Measurements from ENCODE around the gene PLPPR1.

The PLPPR1 gene

GRCh38 chr9:101235105-101235866 is 206.8 kb downstream of the PLPPR1 start:
- Histone ChIP-seq H3K27ac (no peak overlapping the region), H3K9me3 (replicated peaks in 1 of 11) (peaks cover 0 to 7% (median 0%) of the 10 kb centered on the region in 11 experiments; a peak in 3 of 22 replicates), H4K20me1 (no peaks in the 10 kb centered on the region), H3K27me3 (no peaks in the 10 kb centered on the region), H3K4me1 (peaks cover 0 to 3% (median 0%) of the 10 kb centered on the region in 10 experiments; a peak in 4 of 20 replicates), H3K4me3 (no peak overlapping the region), H3K36me3 (no peaks in the 10 kb centered on the region), H3K4me2 (no peak overlapping the region), H3K9ac (no peak overlapping the region)
- TF ChIP-seq Cebpa-rat (IDR thresholded peaks at IDR 0.05): no peak

DNA sequence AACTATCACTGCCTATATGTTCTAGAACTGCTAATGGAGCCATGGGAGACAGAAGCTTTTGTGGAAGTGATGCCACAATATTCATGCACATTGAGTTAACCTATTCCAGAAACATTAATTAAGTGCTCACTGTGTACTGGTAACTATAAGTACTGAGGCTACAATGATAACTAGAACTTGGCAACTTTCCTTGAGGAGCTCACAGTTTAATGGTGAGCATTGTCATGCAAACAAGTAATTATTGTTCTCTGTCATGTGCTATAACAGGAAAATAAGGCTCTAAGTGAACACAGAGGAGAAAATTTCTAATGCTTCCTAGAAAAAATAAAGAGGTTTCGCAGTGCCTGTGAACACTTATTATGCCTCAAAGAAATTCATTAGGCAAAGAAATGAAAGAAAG is 214.1 kb downstream of the PLPPR1 start:
- Histone ChIP-seq H3K4me3 (no peak overlapping the region), H3K4me2 (no peak overlapping the region), H3K36me3 (no peaks in the 10 kb centered on the region), H3K27ac (no peak overlapping the region), H3K4me1 (no peaks in the 10 kb centered on the region), H3K9ac (no peak overlapping the region), H3K9me3 (replicated peaks in 1 of 11) (peaks cover 0 to 7% (median 0%) of the 10 kb centered on the region in 11 experiments; a peak in 3 of 22 replicates), H4K20me1 (no peaks in the 10 kb centered on the region), H3K27me3 (no peaks in the 10 kb centered on the region)
- no peak for TF ChIP-seq Cebpa-rat (IDR thresholded peaks at IDR 0.05)

DNA sequence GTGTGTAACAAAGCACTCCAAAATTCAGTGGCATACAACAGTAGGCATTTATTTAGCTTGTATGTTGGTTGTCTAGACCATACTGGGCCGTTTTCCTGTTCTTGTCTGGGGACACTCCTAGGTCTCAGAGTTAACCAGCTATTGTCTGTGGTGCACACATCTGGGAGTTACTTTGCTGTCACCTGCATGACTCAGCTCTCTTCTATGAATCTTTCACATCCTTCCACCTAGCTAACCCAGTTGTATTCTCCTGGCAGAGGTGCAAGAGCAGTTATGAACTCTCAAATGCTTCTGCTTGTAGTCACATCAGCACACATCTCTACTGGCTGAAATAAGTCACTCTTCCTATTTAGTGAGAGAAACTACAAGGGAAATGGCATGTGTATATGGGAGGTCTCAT is 218.2 kb downstream of the PLPPR1 start:
- TF ChIP-seq Cebpa-rat (IDR thresholded peaks at IDR 0.05): no peak
- no peak overlapping the region for H3K4me2 ChIP-seq
- no peaks in the 10 kb centered on the region for H3K36me3 ChIP-seq
- H3K27me3 ChIP-seq: no peaks in the 10 kb centered on the region
- H3K4me1 ChIP-seq: no peaks in the 10 kb centered on the region
- H3K4me3 ChIP-seq: no peak overlapping the region
- H3K9ac ChIP-seq: no peak overlapping the region
- H4K20me1 ChIP-seq: no peaks in the 10 kb centered on the region
- no peaks in the 10 kb centered on the region for H3K9me3 ChIP-seq (replicated peaks in 1 of 11)
- H3K27ac ChIP-seq: no peak overlapping the region

DNA sequence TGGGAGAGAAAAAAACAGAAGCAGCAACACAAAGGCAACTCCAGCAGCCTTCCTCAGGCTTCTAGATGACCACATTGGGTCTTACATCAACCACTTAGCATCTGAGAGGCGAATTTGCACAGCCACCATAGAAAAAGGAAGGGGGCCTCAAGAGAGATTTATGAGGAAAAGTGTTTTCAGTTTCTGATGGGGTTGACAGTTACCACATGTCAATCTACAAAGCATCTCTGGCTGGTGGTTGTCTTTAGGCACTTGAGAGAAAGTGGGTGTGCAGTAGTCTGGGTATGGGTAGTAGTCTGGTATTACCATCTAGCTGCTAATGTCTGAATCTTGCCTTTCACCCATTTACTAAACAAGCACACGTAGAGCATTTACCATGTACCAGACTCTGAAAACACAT is 218.8 kb downstream of the PLPPR1 start:
- H3K9me3 ChIP-seq (replicated peaks in 1 of 11): no peaks in the 10 kb centered on the region
- H3K4me3 ChIP-seq: no peak overlapping the region
- H3K9ac ChIP-seq: no peak overlapping the region
- no peaks in the 10 kb centered on the region for H3K27me3 ChIP-seq
- no peak overlapping the region for H3K4me2 ChIP-seq
- TF ChIP-seq Cebpa-rat (IDR thresholded peaks at IDR 0.05): no peak
- no peak overlapping the region for H3K27ac ChIP-seq
- H3K4me1 ChIP-seq: no peaks in the 10 kb centered on the region
- H3K36me3 ChIP-seq: no peaks in the 10 kb centered on the region
- H4K20me1 ChIP-seq: no peaks in the 10 kb centered on the region

GRCh38 chr9:101254733-101255433 is 226.4 kb downstream of the PLPPR1 start:
- Histone ChIP-seq H3K4me1 (no peaks in the 10 kb centered on the region), H3K36me3 (no peaks in the 10 kb centered on the region), H3K9ac (no peak overlapping the region), H3K27me3 (no peaks in the 10 kb centered on the region), H4K20me1 (no peaks in the 10 kb centered on the region), H3K9me3 (replicated peaks in 1 of 11) (no peaks in the 10 kb centered on the region), H3K27ac (no peak overlapping the region), H3K4me3 (no peak overlapping the region), H3K4me2 (no peak overlapping the region)
- no peak for TF ChIP-seq Cebpa-rat (IDR thresholded peaks at IDR 0.05)

DNA sequence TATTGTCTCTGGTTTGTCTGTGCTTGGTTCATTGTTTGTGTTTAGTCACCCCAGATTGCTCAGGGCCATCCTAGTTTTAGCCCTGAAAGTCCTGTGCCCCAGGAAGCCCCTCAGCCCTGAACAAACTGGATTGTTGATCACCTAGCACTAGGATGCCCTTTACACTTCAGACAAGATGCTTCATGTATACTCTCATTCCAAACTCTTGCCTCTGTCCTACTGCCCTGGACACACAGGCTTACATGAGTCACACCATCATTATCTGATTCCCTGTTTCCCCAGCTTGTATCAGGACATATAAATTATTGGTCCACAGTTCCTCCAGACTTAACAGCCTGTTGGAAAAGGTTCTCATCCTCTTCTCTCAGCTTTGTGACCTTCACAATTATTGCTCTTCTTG is 236.2 kb downstream of the PLPPR1 start:
- no peaks in the 10 kb centered on the region for H3K27me3 ChIP-seq
- H3K9me3 ChIP-seq (replicated peaks in 1 of 11): no peaks in the 10 kb centered on the region
- peaks cover 8 to 14% (median 12%) of the 10 kb centered on the region in 10 experiments; a peak in 17 of 20 replicates for H3K4me1 ChIP-seq
- H3K4me3 ChIP-seq: no peak overlapping the region
- TF ChIP-seq Cebpa-rat (IDR thresholded peaks at IDR 0.05): no peak
- H4K20me1 ChIP-seq: no peaks in the 10 kb centered on the region
- H3K9ac ChIP-seq: no peak overlapping the region
- no peak overlapping the region for H3K4me2 ChIP-seq
- H3K27ac ChIP-seq: no peak overlapping the region
- no peaks in the 10 kb centered on the region for H3K36me3 ChIP-seq

- Histone ChIP-seq H4K20me1 (no peaks in the 10 kb centered on the region), H3K4me2 (no peak overlapping the region), H3K4me1 (peaks cover 8 to 14% (median 12%) of the 10 kb centered on the region in 10 experiments; a peak in 17 of 20 replicates), H3K36me3 (no peaks in the 10 kb centered on the region), H3K27ac (no peak overlapping the region), H3K9ac (no peak overlapping the region), H3K9me3 (replicated peaks in 1 of 11) (no peaks in the 10 kb centered on the region), H3K27me3 (no peaks in the 10 kb centered on the region), H3K4me3 (no peak overlapping the region)
- TF ChIP-seq Cebpa-rat (IDR thresholded peaks at IDR 0.05): no peak
These were observed 236.7 kb downstream of the PLPPR1 start for GRCh38 chr9:101265261-101265660.

DNA sequence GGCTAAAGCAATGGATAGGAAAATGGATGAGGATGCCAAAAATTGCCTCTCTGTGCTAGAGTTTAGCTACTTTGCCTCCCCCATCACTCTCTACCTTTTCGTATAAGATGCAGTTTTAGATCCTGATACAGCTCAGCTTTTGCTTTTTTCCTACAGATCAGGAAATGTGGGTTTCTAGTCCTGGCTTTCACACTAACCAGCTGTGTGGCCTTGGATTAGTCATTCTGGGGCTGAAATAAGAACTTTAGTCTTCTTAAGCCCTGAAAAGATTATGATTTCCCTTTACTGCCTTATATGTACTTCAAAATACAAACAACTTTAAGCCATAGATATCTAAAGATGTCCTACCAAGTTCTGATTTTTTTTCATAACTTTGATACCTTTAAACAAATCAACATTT is 239.9 kb downstream of the PLPPR1 start:
- H3K4me3 ChIP-seq: no peak overlapping the region
- no peak overlapping the region for H3K27ac ChIP-seq
- no peaks in the 10 kb centered on the region for H3K27me3 ChIP-seq
- no peaks in the 10 kb centered on the region for H3K9me3 ChIP-seq (replicated peaks in 1 of 11)
- H4K20me1 ChIP-seq: no peaks in the 10 kb centered on the region
- H3K4me1 ChIP-seq: peaks cover 8 to 14% (median 12%) of the 10 kb centered on the region in 10 experiments; a peak in 17 of 20 replicates
- no peaks in the 10 kb centered on the region for H3K36me3 ChIP-seq
- H3K9ac ChIP-seq: no peak overlapping the region
- TF ChIP-seq Cebpa-rat (IDR thresholded peaks at IDR 0.05): no peak
- no peak overlapping the region for H3K4me2 ChIP-seq

- no peak overlapping the region for H3K27ac ChIP-seq
- no peaks in the 10 kb centered on the region for H4K20me1 ChIP-seq
- no peak overlapping the region for H3K4me2 ChIP-seq
- H3K4me1 ChIP-seq: peaks cover 8 to 20% (median 17%) of the 10 kb centered on the region in 10 experiments
- H3K9ac ChIP-seq: no peak overlapping the region
- no peaks in the 10 kb centered on the region for H3K27me3 ChIP-seq
- no peak for TF ChIP-seq Cebpa-rat (IDR thresholded peaks at IDR 0.05)
- no peaks in the 10 kb centered on the region for H3K9me3 ChIP-seq (replicated peaks in 1 of 11)
- H3K4me3 ChIP-seq: no peak overlapping the region
- no peaks in the 10 kb centered on the region for H3K36me3 ChIP-seq
These were observed 241.2 kb downstream of the PLPPR1 start for GRCh38 chr9:101269591-101270283.

Measured in BLaER1 treated with 17β-estradiol and CSF1 and Interleukin-3, amounts not matched to agents 10 nM and 100 nM (cell line).